GM19467 (cell line): Measurements from ENCODE around the gene KRTAP5-2.
"Not testable (repeated sequence)": the region's sequence is repeated elsewhere in the genome, so short reads cannot be mapped to it uniquely, and the experiment has no call there.

ENCODE experiments used
- ATAC-seq: cut with Tn5 transposase; IDR thresholded peaks from one replicate; pipeline ENCODE4 v1.9.1; 2021; ENCODE audit warnings: mild to moderate bottlenecking, moderate library complexity; ENCODE audit not compliant: unreplicated experiment

Gene KRTAP5-2

GRCh38 chr11:1628506-1629325 lies 30.6 kb upstream of the KRTAP5-2 start:
- no peak for ATAC-seq

GRCh38 chr11:1625541-1625940 lies 27.4 kb upstream of the KRTAP5-2 start:
- ATAC-seq = no peak

GRCh38 chr11:1624621-1625020 lies 26.5 kb upstream of the KRTAP5-2 start:
- ATAC-seq = no peak

- ATAC-seq = no peak
Measured at GRCh38 chr11:1623716-1624115, 25.6 kb upstream of the KRTAP5-2 start.

GRCh38 chr11:1622086-1622485 lies 24.0 kb upstream of the KRTAP5-2 start, which contains the start of gene KRTAP5-4:
KRTAP5-4 (minus strand) TSS chr11:1622138; CDS start chr11:1622093, 45 bp downstream.
- ATAC-seq = no peak

GRCh38 chr11:1619449-1619848 lies 21.4 kb upstream of the KRTAP5-2 start:
- ATAC-seq = no peak

GRCh38 chr11:1618231-1618630 lies 20.1 kb upstream of the KRTAP5-2 start:
- no peak for ATAC-seq

- ATAC-seq = no peak
Measured at GRCh38 chr11:1608363-1608762, 10.3 kb upstream of the KRTAP5-2 start, which contains the start of gene KRTAP5-3. KRTAP5-3 (minus strand) TSS chr11:1608463; CDS start chr11:1608385, 78 bp downstream.

GRCh38 chr11:1607901-1608300 lies 9.8 kb upstream of the KRTAP5-2 start:
- ATAC-seq = not testable (repeated sequence)

- ATAC-seq = not testable (repeated sequence)
Measured at GRCh38 chr11:1607156-1607845, 9.2 kb upstream of the KRTAP5-2 start.

- not testable (repeated sequence) for ATAC-seq
Measured at GRCh38 chr11:1605923-1606322, 7.8 kb upstream of the KRTAP5-2 start.

GRCh38 chr11:1604711-1605110 lies 6.6 kb upstream of the KRTAP5-2 start:
- no peak for ATAC-seq

- ATAC-seq = no peak
Measured at GRCh38 chr11:1604181-1604580, 6.1 kb upstream of the KRTAP5-2 start.

GRCh38 chr11:1603629-1604028 lies 5.5 kb upstream of the KRTAP5-2 start:
- no peak for ATAC-seq

GRCh38 chr11:1601663-1602062 lies 3.6 kb upstream of the KRTAP5-2 start:
- ATAC-seq = not testable (repeated sequence)

- no peak for ATAC-seq
Measured at GRCh38 chr11:1600626-1601025, 2.5 kb upstream of the KRTAP5-2 start.

- ATAC-seq = no peak
Measured at GRCh38 chr11:1598816-1599215, 722 bp upstream of the KRTAP5-2 start.

- ATAC-seq = not testable (repeated sequence)
Measured at GRCh38 chr11:1598406-1598805, 312 bp upstream of the KRTAP5-2 start.

- no peak for ATAC-seq
Measured at GRCh38 chr11:1597331-1597993, 632 bp downstream of the KRTAP5-2 start.

GRCh38 chr11:1596576-1597121 lies 1.4 kb downstream of the KRTAP5-2 start:
- not testable (repeated sequence) for ATAC-seq

- not testable (repeated sequence) for ATAC-seq
Measured at GRCh38 chr11:1595994-1596575, 2.0 kb downstream of the KRTAP5-2 start.
